Osteocyte (in vitro differentiated cells): ENCODE data around the gene C3orf49. TPM values are rescaled to one million over a fixed set of nuclear protein-coding genes. Genes with fewer than 3 reads are reported as not detected.

Experiments
- DNase-seq: peaks from one replicate; pipeline ENCODE4 v3.0.0; 2021; ENCODE audit warnings: mixed read lengths; ENCODE audit not compliant: unreplicated experiment; ENCODE audit errors: extremely low spot score
- H3K27ac Mint-ChIP-seq: one replicate; pipeline ENCODE4 v1.8.0; 2021; ENCODE audit warnings: mild to moderate bottlenecking, mixed read lengths; ENCODE audit not compliant: unreplicated experiment
- H3K27me3 Mint-ChIP-seq: one replicate; pipeline ENCODE4 v1.8.0; 2021; ENCODE audit warnings: mixed read lengths; ENCODE audit not compliant: unreplicated experiment
- H3K36me3 Mint-ChIP-seq: one replicate; pipeline ENCODE4 v1.8.0; 2021; ENCODE audit warnings: mixed read lengths; ENCODE audit not compliant: unreplicated experiment
- H3K4me1 Mint-ChIP-seq: one replicate; pipeline ENCODE4 v1.8.0; 2021; ENCODE audit warnings: mixed read lengths; ENCODE audit not compliant: unreplicated experiment
- H3K4me3 Mint-ChIP-seq: one replicate; pipeline ENCODE4 v1.8.0; 2021; ENCODE audit warnings: mild to moderate bottlenecking, moderate library complexity, mixed read lengths; ENCODE audit not compliant: unreplicated experiment
- H3K9me3 Mint-ChIP-seq: one replicate; pipeline ENCODE4 v1.8.0; 2021; ENCODE audit warnings: mixed read lengths; ENCODE audit not compliant: unreplicated experiment
- CTCF ChIP-seq: fragments of 200-600 bp; sonication (generic); IDR thresholded peaks from 2 replicates; pipeline ENCODE4 v1.5.0; 2021; ENCODE audit warnings: antibody characterized with exemption, mild to moderate bottlenecking, moderate library complexity
- total RNA-seq: library from RNA; stranded (reverse); gene quantifications from 2 replicates; pipeline ENCODE4 v1.2.1, GENCODE V29; 2021

Gene C3orf49
- total RNA-seq, 1 donor from 2014 or later: not detected

GRCh38 chr3:63798544-63798943 lies 20.6 kb upstream of the C3orf49 start:
- no peak for DNase-seq
- no peak overlapping the region for H3K4me3 Mint-ChIP-seq
- no peak overlapping the region for H3K27ac Mint-ChIP-seq
- no peaks in the 10 kb centered on the region for H3K36me3 Mint-ChIP-seq
- H3K27me3 Mint-ChIP-seq: peaks cover 32% of the 10 kb centered on the region
- no peak for TF ChIP-seq CTCF
- no peaks in the 10 kb centered on the region for H3K4me1 Mint-ChIP-seq
- H3K9me3 Mint-ChIP-seq: no peaks in the 10 kb centered on the region

- no peak for TF ChIP-seq CTCF
- Mint-ChIP-seq H3K9me3 (no peaks in the 10 kb centered on the region), H3K4me1 (no peaks in the 10 kb centered on the region), H3K27ac (no peak overlapping the region), H3K4me3 (no peak overlapping the region), H3K27me3 (peaks cover 32% of the 10 kb centered on the region), H3K36me3 (no peaks in the 10 kb centered on the region)
- DNase-seq: no peak
These were observed 20.1 kb upstream of the C3orf49 start for GRCh38 chr3:63798949-63799348.

GRCh38 chr3:63800097-63800496 lies 19.0 kb upstream of the C3orf49 start:
- Mint-ChIP-seq H3K9me3 (no peaks in the 10 kb centered on the region), H3K27ac (no peak overlapping the region), H3K27me3 (peaks cover 32% of the 10 kb centered on the region), H3K4me3 (no peak overlapping the region), H3K36me3 (no peaks in the 10 kb centered on the region), H3K4me1 (no peaks in the 10 kb centered on the region)
- DNase-seq: no peak
- TF ChIP-seq CTCF: no peak

- H3K27ac Mint-ChIP-seq: no peak overlapping the region
These were observed 15.2 kb upstream of the C3orf49 start for GRCh38 chr3:63803911-63804310.

GRCh38 chr3:63807961-63808565 lies 11.0 kb upstream of the C3orf49 start:
- H3K36me3 Mint-ChIP-seq: no peaks in the 10 kb centered on the region
- H3K9me3 Mint-ChIP-seq: no peaks in the 10 kb centered on the region
- no peak overlapping the region for H3K4me3 Mint-ChIP-seq
- no peak overlapping the region for H3K27ac Mint-ChIP-seq
- no peak for TF ChIP-seq CTCF
- DNase-seq: no peak
- H3K27me3 Mint-ChIP-seq: peaks cover 3% of the 10 kb centered on the region
- H3K4me1 Mint-ChIP-seq: no peaks in the 10 kb centered on the region

More at GRCh38 chr3:63803911-63804310, 15.2 kb upstream of the C3orf49 start:
- TF ChIP-seq CTCF: no peak
- Mint-ChIP-seq H3K9me3 (no peaks in the 10 kb centered on the region), H3K36me3 (no peaks in the 10 kb centered on the region), H3K27me3 (peaks cover 23% of the 10 kb centered on the region), H3K4me3 (no peak overlapping the region), H3K4me1 (no peaks in the 10 kb centered on the region)
- DNase-seq: no peak
